K562 (cell line): ENCODE data around the gene PPM1H.

Experiments used
- BCLAF1 ChIP-seq, 2 experiments: fragments of 450-650 bp in 1 of 2; IDR thresholded peaks; 2 replicates each; pipeline ENCODE4 v1.6.1; 2011 to 2017; ENCODE audit warnings: low read depth in 2 of 2, antibody characterized with exemption in 1 of 2, borderline replicate concordance in 1 of 2, low read length in 1 of 2, mild to moderate bottlenecking in 1 of 2, mixed read lengths in 1 of 2; ENCODE audit not compliant: control insufficient read depth in 1 of 2
- CEBPZ ChIP-seq: fragments of 150-350 bp; IDR thresholded peaks from 2 replicates; pipeline ENCODE4 v1.6.1; 2014; ENCODE audit warnings: low read depth, mild to moderate bottlenecking, low read length, borderline replicate concordance
- GABPA ChIP-seq: fragments of 200-800 bp; sonication (Bioruptor generic); conservative IDR thresholded peaks from 2 replicates; pipeline ENCODE4 v1.6.1; 2016; ENCODE audit warnings: low read depth, missing genetic modification characterization, missing compliant biosample characterization
- MAFK ChIP-seq: IDR thresholded peaks from 2 replicates; pipeline ENCODE4 v1.6.1; 2011; ENCODE audit warnings: low read length, improper control_type of control experiment
- PTBP1 ChIP-seq: fragments of 200-400 bp; formaldehyde crosslinking; IDR thresholded peaks from 2 replicates; pipeline ENCODE4 v1.6.1; 2017; ENCODE audit warnings: low read depth, low read length
- SIRT6 ChIP-seq: IDR thresholded peaks from one replicate; pipeline ENCODE4 v1.6.1; 2012; ENCODE audit warnings: low read depth, mild to moderate bottlenecking, control low read depth, inconsistent platforms, low read length, moderate library complexity
- SMAD2 ChIP-seq: fragments of 150-350 bp; IDR thresholded peaks from 2 replicates; pipeline ENCODE4 v1.6.1; 2014; ENCODE audit warnings: low read depth, mild to moderate bottlenecking, low read length
- STAT6 ChIP-seq: sonication (generic); formaldehyde crosslinking; IDR thresholded peaks from 2 replicates; pipeline ENCODE4 v1.8.1; 2023; ENCODE audit warnings: mild to moderate bottlenecking, missing genetic modification reagents
- TARDBP ChIP-seq: fragments of 450-650 bp; IDR thresholded peaks from 2 replicates; pipeline ENCODE4 v1.6.1; 2016
- TF ChIP-seq, protein P1 (sequence below): fragments of 250-450 bp; sonication (Bioruptor Pico); IDR thresholded peaks from 2 replicates; pipeline ENCODE4 v1.5.0; 2021; ENCODE audit warnings: mild to moderate bottlenecking, moderate library complexity
- TF ChIP-seq, protein P2 (sequence below), 3 experiments: IDR thresholded peaks in 2 of 3; conservative IDR thresholded peaks in 1 of 3; 2 replicates each; pipeline ENCODE4 v1.5.1; 2011 to 2012; ENCODE audit warnings: low read length in 3 of 3, mild to moderate bottlenecking in 3 of 3, control low read depth in 2 of 3, improper control_type of control experiment in 1 of 3, inconsistent platforms in 1 of 3, low read depth in 1 of 3, mixed read lengths in 1 of 3, moderate library complexity in 1 of 3; ENCODE audit not compliant: insufficient read depth in 2 of 3

GRCh38 chr12:62841846-62842245 lies 93.1 kb downstream of the PPM1H start:
- TF ChIP-seq, protein P1, sequence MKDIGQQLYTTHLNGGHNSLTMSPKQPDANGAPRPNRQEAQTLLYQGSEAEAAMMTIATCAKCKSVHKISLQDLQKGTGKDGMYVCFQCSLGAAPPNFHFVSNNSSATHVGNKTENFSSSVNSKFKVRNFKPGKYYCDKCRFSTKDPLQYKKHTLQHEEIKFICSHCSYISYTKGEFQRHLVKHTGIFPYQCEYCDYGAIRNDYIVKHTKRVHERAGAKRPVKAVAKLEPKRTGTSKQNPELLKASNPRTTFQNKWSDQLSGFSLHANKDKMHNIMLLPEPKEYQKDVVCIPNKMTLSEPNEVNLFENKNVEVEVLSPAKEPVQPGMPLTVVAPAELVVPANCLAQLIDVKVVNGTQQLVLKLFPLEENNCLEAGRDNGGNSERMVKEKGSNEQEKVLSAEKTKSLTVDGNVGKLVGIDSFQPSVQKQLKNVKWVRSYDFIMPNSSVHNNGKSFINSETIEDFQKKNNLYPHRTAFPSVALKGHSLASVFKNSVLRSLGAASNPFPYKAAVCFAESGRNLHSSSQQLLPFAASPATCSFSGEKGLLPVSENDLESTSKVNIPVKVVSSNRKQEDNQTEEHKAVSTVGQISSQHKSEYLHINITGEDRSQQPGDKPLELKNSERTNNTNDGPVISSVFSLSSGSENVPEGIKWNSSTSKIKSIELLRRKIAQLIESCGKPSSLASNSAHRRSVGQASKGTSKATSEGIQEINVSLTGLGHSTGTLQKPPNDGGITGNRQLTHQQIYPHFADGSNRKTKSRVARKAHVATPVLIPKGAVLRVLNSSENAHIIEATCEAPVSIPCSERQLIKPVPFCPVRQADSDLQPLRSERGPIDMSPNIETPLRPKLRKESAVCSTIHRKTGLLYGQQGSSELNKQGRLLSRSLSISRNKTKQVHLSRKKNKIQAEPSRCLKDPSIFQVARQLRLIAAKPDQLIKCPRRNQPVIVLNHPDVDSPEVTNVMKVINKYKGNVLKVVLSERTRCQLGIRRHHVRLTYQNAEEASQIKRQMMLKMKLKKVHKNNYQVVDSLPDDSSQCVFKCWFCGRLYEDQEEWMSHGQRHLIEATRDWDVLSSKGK (CRISPR knock-in tag), result no peak
- TF ChIP-seq CEBPZ (no peak), PTBP1 (no peak), TARDBP (no peak), SMAD2 (no peak), BCLAF1 (IDR thresholded peaks at IDR 0.05; ENCODE audit: borderline replicate concordance in 1 of 2, control insufficient read depth in 1 of 2, low read depth in 2 of 2, low read length in 1 of 2) (no peak), SIRT6 (no peak), STAT6 (no peak), GABPA (no peak), MAFK (no peak)
- TF ChIP-seq, protein P2, sequence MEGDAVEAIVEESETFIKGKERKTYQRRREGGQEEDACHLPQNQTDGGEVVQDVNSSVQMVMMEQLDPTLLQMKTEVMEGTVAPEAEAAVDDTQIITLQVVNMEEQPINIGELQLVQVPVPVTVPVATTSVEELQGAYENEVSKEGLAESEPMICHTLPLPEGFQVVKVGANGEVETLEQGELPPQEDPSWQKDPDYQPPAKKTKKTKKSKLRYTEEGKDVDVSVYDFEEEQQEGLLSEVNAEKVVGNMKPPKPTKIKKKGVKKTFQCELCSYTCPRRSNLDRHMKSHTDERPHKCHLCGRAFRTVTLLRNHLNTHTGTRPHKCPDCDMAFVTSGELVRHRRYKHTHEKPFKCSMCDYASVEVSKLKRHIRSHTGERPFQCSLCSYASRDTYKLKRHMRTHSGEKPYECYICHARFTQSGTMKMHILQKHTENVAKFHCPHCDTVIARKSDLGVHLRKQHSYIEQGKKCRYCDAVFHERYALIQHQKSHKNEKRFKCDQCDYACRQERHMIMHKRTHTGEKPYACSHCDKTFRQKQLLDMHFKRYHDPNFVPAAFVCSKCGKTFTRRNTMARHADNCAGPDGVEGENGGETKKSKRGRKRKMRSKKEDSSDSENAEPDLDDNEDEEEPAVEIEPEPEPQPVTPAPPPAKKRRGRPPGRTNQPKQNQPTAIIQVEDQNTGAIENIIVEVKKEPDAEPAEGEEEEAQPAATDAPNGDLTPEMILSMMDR (IDR thresholded peaks at IDR 0.05 in 2 of 3, conservative IDR thresholded peaks at IDR 0.05 in 1 of 3; ENCODE audit: insufficient read depth in 2 of 3, low read depth in 1 of 3, low read length in 3 of 3), result no peak
